Measurements from ENCODE around the gene FUT6.
"Not testable (repeated sequence)": the region's sequence is repeated elsewhere in the genome, so short reads cannot be mapped to it uniquely, and the experiment has no call there.

The FUT6 gene

DNA sequence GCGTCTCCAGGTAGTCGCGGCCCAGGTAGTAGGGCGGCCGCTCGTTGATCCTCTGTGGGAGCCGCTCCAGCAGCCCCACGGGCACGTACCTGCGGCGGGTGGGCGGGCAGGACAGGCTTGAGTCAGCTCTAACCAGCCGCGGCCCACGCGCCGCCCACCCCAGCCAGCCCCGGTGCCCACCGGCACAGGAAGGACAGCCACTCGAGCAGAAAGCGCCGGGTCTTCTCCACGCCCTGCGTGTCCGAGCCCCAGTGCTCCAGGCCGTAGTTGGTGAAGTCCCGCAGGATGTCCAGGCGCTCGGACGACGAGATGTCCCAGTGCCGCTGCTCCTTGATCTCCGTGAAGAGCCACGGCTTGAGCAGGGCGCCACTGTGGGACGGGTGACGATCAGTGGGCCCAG, 54.1 kb downstream of the FUT6 start:
- FAIRE-seq: no peak

GRCh38 chr19:5784581-5785147, 54.8 kb downstream of the FUT6 start, which contains the start of gene PRR22:
Gene PRR22 (minus strand): TSS chr19:5784746. CDS start chr19:5784660, 86 bp downstream.
- no peak for FAIRE-seq

DNA sequence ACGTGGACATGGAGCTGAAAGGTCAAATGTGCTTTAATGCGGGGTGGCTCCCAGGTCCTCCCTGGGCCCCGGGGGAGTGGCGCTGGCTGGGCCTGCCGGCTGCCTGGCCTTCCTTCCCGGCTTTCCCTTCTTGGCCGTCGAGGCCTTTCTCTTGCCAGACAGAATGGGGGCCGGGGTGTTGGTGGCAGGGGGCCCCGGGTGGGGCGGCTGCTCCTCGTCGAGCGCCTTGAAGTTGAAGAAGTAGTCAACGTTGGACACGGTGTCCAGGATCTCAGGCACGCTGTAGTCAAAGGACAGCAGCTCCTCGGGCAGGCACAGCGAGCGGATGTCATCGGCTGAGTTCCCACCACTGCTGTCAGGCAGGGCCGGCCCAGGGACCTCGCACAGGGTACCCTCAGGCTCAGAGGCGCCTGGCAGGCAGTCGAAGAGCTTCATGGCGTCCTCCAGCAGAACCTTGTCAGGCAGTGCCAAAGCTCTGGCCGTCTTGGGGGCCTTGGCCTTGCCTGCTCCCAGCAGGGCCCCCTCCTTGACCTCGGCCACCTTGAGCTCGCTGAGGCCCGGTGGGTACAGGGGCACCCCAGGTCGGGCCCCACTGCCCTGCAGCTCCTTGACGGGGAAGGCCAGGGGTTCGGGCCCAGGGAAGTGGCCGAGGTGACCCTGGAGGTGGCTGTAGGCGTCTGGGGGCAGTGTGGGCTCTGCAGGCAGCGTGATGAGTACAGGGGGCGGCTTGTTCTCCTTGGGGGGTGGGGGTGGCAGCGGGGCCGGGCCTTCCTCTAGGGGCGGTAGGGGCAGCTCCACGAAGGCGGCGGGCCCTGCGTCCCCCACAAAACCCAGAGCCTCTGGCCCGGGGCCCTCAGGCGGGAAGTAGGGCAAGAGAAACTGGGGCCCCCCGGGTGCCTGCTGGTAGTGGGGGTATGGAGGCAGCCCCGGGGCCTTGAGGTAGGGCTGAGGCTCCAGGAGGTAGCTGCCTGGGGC, 56.3 kb downstream of the FUT6 start:
- FAIRE-seq: no peak

- FAIRE-seq: no peak
Observed at GRCh38 chr19:5782322-5782721, 57.2 kb downstream of the FUT6 start.

- FAIRE-seq: not testable (repeated sequence)
Observed at GRCh38 chr19:5780916-5781315, 58.6 kb downstream of the FUT6 start.

Measured in endometrium (tissue), 2 donors.